NCI-H1048 (cell line): ENCODE data around the gene BUD13.

Experiments used
- DNase-seq: peaks from one replicate; lab custom pipeline; 2025; lab: John Stamatoyannopoulos, UW

The BUD13 gene

DNA sequence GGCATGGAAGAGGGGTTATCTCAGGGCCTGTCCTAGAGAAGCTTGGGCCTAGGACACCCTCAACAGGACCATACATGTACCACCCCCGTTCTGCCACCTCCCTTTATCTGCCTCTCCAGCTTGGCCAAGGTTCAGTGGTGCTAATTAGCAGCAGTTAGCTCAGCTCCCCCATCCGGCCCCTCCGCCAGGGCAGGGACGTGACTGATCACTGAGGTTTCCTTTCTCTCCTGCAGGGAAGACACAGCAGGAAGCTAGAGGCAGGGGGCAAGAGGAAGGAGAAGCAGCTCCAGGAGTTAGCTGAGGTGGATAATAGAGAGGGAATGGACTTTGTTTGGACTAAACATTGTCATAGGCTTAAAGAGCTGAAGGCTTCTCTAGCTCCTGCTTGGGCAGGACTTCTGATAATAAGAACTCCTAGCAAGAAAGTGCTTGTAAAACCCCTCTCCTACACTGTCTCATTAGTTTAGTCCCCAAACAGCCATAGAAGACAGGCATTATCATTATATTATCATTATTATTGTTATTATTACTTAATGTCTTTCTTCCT is 53.8 kb downstream of the BUD13 start:
- no peak for DNase-seq

DNA sequence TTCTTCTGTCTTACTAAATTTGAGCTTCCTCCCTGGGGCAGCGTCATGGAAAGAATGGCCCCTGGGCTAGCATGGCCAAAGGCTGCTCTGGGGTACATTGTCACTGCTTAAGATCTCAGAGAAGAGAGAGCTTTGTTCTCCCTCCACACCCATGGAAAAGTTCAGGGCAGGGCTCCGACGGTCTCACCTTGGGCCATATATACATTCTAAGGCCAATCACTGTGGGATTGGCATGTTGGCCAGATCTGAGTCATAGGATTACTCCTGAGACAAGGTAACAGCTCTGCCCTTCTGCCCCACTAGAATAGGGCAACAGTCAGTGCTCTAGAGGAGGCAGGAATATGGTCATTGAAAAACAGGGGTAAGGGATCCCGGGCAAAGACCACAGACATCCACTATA is 56.2 kb downstream of the BUD13 start:
- DNase-seq, result no peak

DNA sequence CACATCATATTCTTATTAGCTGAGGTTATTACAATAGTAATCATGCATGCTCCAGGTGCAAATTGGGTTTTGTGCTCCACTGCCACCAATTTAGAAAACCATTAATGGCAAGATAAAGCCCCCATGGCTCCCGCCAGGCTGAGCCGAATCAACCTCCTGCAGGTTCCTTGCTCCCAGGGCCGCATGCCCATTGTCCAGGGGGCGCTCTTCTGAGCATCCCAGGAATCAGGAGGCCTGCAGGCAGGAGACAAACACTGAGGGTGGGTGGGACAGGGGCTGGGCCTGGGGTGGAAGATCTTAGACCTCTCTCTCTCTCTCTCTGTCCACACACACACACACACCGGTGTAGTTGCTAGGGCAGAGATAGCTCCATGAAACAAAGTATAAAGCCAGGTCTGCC is 57.4 kb downstream of the BUD13 start:
- DNase-seq, result no peak

DNA sequence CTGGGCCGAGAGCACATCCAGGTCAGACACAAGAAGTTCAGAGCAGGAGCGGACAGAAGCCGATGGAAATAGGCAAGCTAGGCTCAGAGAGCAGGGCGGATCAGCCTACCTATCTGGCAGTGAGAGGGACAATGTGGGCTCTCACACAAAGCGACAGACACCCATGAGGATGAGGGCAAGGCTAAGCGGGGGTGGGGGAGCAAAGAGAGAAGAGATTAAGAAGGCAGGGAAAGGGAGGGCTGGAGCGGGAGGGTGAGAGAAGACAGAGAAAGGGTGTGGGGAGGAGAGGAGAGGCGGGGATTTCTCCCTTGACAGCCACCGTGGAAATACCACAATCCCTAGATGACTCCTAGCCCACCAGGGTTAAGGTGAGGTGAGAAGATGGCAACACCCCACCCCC is 57.9 kb downstream of the BUD13 start:
- no peak for DNase-seq

DNA sequence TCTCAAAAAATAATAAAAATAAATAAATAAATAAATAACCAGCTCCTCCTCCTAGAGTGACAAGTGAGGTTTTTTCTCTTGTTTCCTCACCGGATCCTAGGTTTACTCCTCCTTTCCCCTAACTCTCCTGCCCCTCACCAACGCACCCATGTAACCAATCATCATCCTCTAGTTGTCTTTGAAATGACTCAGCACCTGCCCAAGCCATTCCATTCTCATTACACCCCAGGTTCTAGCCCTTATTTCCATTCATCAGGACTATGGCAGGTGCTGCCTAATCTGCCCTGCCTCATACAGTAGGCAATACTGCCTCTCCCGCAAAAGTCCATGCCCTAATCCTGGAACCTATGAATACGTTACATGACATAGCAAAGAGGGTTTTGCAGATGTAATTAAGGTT is 60.4 kb downstream of the BUD13 start:
- DNase-seq, result no peak

DNA sequence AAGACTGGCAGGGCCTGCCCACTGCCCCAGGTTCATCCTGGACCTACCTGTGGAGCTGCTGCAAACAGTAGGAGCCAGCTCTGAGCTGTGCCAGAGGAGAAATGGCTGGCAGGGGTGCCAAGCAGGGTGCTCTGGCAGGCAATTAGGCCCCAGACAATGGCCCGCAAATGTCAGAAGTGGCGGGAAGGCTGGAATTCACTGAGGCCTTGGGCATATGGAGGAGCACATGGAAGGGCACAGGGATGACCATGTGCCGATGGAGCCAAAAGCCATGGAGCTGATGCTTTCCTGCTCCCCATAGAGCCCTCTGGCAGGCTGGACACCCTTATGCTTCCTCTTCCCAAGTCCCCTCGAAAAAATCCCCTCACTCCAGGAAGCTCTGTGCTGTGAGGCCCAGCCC is 62.0 kb downstream of the BUD13 start:
- DNase-seq, result no peak

DNA sequence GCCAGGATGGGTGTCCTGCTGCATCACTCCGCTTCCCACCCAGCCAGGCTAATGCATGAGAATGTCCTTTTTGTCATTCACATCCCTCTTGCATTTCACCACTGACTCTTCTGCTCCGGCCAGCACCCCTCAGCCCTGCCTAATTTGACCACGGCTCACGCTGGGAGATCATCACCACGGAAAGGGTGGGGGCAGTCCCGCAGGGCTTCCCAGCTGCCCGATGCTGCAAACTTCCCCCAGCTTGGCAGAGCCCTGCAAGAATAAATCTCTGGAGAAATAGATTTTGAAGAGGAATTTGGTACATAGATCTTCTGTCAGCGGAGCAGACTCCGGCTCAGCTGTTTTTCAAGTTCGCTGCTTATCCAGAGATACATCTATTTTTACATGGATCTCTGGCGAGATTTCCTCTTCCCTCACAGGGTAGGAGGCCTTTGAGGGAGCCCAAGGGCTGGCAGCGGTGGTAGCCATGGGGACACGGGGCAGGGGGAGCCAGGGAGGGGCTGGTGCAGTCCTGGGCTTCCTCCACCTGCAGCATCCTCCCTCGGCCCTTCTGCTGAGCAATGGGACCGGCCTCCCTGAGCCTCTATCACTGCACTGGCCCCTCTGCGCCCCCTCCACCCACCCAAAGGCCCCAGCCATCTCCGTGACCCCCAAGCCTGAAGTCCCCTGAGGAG is 62.6 kb downstream of the BUD13 start:
- DNase-seq, result no peak

DNA sequence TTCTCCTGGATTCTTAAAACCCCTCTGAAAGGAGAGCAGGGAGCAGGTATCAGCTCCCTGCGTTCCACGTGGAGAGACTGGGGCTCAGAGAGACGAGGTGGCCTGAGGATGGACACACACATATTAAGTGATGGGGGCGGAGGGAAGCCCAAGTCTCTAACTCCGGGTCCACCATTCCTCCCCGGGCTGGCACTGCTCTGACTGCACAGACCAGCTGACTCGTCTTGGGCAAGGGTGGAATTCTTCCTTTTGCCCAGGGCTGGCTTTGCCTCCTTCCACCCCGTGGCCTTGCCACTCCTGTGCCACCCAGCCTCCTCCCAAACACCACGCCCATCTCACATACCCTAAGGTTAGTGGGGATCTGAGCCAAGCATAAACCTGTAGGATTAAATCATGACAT is 65.0 kb downstream of the BUD13 start:
- no peak for DNase-seq

DNA sequence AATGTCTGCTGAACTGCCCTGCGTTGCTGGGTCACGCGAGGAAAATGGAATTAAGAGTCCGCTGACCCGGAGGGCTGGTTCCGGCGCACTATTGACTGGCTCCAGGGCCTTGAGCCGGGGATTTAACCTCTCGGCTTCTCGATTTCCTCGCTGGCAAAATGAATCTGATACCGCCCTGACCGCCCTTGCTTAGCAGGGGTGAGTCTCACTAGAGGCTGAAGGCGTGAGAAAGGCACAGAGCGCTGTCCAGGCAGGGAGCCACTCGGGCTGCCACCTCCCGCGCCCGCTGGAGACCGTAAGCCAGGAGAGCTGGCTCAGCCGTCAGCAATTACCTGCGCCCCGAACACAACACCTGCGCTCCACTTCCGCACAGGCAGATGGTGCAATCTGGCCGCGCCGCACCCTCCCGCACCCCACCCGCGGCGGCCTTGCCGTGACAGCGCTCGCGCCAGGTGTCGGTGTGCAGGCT is 65.6 kb downstream of the BUD13 start:
- no peak for DNase-seq

DNA sequence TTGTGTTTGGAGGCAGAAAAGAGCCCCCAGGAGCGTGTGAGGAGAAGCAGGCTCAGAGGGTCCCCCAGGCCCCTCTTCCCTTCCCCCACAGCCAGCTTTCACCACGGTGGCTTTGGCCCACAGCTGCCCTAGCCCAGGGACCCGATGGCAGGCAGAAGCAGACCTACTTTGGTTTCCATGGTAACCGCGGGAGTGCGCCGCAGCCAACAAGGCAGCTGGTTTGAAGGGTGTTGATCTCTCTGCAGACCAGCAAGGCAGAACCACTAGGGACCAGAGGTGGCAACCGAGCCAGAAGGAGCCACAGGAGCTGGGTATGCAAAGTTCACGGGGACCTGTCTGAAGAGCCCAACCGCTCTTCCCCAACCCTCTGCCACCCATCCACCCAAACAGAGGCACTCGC is 69.4 kb downstream of the BUD13 start:
- DNase-seq, result no peak

DNA sequence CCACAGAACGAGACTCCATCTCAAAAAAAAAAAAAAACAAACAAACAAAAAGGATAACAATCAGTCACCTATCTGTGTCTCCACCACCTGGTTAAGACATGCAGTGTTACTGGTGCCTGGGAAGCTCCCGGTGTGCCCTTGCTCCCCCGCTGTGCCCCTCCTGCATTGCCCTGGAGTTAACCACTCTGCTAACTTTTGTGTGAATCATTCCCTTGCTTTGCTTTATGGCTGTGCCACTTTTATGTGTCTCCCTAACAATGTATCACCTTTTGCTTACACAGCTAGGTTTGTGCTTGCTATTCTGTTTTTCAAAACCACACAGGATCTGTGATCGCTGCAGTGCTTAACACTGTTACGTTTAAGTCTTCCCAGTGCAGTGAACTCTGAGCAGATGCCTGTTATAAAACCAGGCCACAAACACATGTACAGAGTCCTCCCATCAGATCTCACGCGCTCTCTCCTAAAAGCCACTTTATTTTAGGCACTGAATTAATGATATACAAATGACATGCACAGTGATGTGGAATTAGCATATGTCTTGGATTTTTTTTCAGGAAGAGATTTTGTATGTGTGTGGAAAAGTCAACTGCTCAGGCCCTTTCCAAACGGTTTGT is 69.9 kb downstream of the BUD13 start:
- DNase-seq, result no peak

DNA sequence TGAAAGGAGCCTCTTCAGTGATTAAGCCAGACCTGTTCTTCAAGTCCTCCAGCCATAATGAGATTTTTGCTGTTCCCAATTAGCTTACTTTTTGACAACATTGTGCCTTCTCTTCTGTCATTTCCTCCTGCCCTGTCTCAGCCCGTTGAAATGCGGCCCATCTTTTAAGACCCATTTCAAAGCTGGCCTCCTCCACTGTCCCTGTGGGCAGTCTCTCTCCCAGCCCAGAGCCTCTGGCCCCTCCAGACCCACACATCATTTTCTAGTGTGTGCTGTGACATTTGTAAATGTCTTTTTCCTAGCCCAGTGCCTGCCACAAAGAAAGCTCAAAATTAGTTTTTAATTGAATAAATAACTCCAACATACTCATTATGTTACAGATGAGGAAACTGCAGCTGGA is 70.9 kb downstream of the BUD13 start:
- no peak for DNase-seq

DNA sequence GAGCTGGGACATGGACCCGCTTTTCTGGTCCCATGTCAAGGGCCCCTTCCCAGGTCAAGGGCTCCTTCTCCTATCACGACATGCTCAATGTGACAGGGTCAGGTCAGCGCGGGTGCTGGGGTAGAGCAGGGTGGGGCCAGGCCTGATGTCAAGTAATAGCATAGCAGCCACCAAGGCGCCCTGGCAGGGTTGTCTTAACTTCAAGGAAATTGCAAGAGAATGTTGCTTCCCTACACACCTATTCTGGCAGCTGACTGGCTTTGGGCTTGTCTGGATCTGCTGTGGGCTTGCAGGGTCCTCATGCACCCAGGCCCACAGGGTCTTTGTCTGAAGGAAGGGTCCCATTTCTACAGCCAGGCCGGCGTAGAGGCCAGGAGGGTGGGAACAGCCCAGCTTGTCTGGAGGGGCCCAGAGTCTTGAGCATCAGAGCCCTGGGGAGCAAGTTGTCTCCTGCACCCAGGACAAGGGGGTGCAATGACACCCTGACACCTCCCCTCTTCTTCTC is 71.4 kb downstream of the BUD13 start:
- no peak for DNase-seq

DNA sequence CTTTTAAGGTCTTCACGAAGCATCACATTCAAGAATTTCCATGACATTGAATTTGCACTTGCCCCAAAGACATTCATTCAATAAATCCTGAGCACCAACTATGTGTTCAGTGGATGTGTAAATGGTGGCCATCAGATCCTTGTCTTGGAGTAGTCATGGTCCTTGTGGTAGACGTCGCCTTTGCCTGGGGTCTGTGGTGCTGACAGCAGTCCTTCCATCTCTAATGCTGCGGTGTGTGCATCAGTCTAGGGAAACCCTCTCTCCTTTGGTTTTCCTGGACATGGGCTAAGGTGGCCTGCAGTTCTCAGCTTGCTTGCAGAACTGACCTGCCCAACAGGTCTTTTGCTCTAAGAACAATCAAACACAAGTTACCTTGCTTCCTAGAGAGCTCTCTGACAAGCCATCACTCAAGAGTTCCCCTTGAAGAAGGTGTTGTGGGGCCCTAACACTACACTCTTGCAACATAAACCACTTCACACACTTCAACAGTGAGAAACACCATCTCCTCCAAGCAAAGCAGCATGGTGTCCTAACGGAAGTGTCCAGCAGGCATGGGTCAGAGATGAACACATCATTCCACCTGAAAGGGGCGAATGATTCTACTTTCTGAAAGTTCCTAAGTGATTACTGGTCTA is 72.1 kb downstream of the BUD13 start:
- DNase-seq, result no peak
